Left lung (tissue), 10 donors: Measurements from ENCODE around the gene HMGCS1. TPM values are rescaled to one million over a fixed set of nuclear protein-coding genes. Genes with fewer than 3 reads are reported as not detected.
"Not testable (repeated sequence)": the region's sequence is repeated elsewhere in the genome, so short reads cannot be mapped to it uniquely, and the experiment has no call there.

ENCODE experiments used
- ATAC-seq: fragments of 200-7000 bp; cut with Tn5 transposase; one replicate; pipeline ENCODE4 v1.9.1; 2020; ENCODE audit warnings: moderate library complexity
- DNase-seq, 4 donors: peaks; one replicate each; pipeline ENCODE4 v3.0.0-alpha.2; 2013 to 2020
- H3K27ac ChIP-seq, 2 donors: fragments of 200-600 bp; sonication (generic) in 1 of 2; one replicate each; pipeline versions ENCODE4 v1.5.0 to v1.8.0; 2020 to 2021
- H3K27me3 ChIP-seq, 2 donors: fragments of 200-600 bp; sonication (generic) in 1 of 2; one replicate each; pipeline versions ENCODE4 v1.5.0 to v1.8.0; 2020 to 2021
- H3K36me3 ChIP-seq, 2 donors: fragments of 200-600 bp; sonication (generic) in 1 of 2; one replicate each; pipeline versions ENCODE4 v1.5.0 to v1.8.0; 2020 to 2021
- H3K4me1 ChIP-seq, 2 donors: fragments of 200-600 bp; one replicate each; pipeline ENCODE4 v1.8.0; 2021
- H3K4me3 ChIP-seq, 2 donors: fragments of 200-600 bp; sonication (generic) in 1 of 2; one replicate each; pipeline versions ENCODE4 v1.5.0 to v1.8.0; 2020 to 2021; ENCODE audit warnings: mild to moderate bottlenecking in 1 of 2
- H3K9me3 ChIP-seq, 2 donors: fragments of 200-600 bp; sonication (generic) in 1 of 2; one replicate each; pipeline versions ENCODE4 v1.5.0 to v1.8.0; 2020 to 2021
- CTCF ChIP-seq, 2 donors: fragments of 200-600 bp; sonication (generic) in 1 of 2; IDR thresholded peaks; one replicate each; pipeline versions ENCODE4 v1.5.0 to v1.8.0; 2021; ENCODE audit warnings: antibody characterized with exemption in 2 of 2
- intact Hi-C, 2 donors: fragments of 100-400 bp; cut with DNase I; formaldehyde crosslinking; loops; one replicate each; pipeline versions ENCODE4 v1.11.2 to v1.14.2; 2022
- polyA plus RNA-seq, 6 donors: library from polyadenylated mRNA; unstranded; fragments of 120-200 nt; gene quantifications; one replicate each; pipeline ENCODE4 v1.2.1, GENCODE V29; 2013; ENCODE audit not compliant: insufficient read length in 6 of 6
- total RNA-seq, 2 donors: library from RNA; stranded (reverse); fragmentation: NEBNext Ultra II Directional; extraction: Animal tissue kit (Norgen Biotek cat#: 25700); gene quantifications; one replicate each; pipeline ENCODE4 v1.2.1, GENCODE V29; 2021
- donor health status: DM: no; HTN: yes; CAD: no.
- donor health status: DM: no; HTN: no; CAD: no.

The HMGCS1 gene
- total and polyA plus RNA-seq, 8 donors: 49.2 to 279 (median 59.5) TPM

GRCh38 chr5:43309637-43310036, 3.6 kb downstream of the HMGCS1 start:
- intact Hi-C loops: no loop called here
- Histone ChIP-seq H3K4me3 (peak overlapping the region in 1 of 2 donors; percentile 90), H3K9me3 (no peaks in the 10 kb centered on the region), H3K4me1 (peaks cover 3 to 40% of the 10 kb centered on the region in 2 donors), H3K36me3 (peaks cover 0 to 6% of the 10 kb centered on the region in 2 donors), H3K27me3 (no peaks in the 10 kb centered on the region), H3K27ac (no peak overlapping the region)
- no peak for TF ChIP-seq CTCF (IDR thresholded peaks at IDR 0.05)
- no peak for ATAC-seq
- peak in 1 of 4 donors; percentile 18 for DNase-seq

- intact Hi-C loops: no loop called here
- Histone ChIP-seq H3K4me3 (peak overlapping the region in 1 of 2 donors; percentile 90), H3K27me3 (no peaks in the 10 kb centered on the region), H3K36me3 (peaks cover 0 to 6% of the 10 kb centered on the region in 2 donors), H3K9me3 (no peaks in the 10 kb centered on the region), H3K27ac (no peak overlapping the region), H3K4me1 (peaks cover 3 to 38% of the 10 kb centered on the region in 2 donors)
- DNase-seq (no peak), ATAC-seq (no peak)
- TF ChIP-seq CTCF (IDR thresholded peaks at IDR 0.05): no peak
Measured at GRCh38 chr5:43309122-43309521, 4.1 kb downstream of the HMGCS1 start.

GRCh38 chr5:43306954-43307353, 6.3 kb downstream of the HMGCS1 start:
- ATAC-seq, DNase-seq, H3K9me3 ChIP-seq, H3K4me3 ChIP-seq, H3K27me3 ChIP-seq, intact Hi-C loops, H3K27ac ChIP-seq: not testable (repeated sequence)
- Histone ChIP-seq H3K4me1 (peaks cover 4 to 32% of the 10 kb centered on the region in 2 donors), H3K36me3 (peaks cover 0 to 22% of the 10 kb centered on the region in 2 donors)

GRCh38 chr5:43305948-43306565, 7.2 kb downstream of the HMGCS1 start:
- H3K27ac ChIP-seq: peak overlapping the region in 1 of 2 donors; percentile 35
- intact Hi-C loops: no loop called here
- peak; percentile 68 for ATAC-seq

GRCh38 chr5:43304525-43304924, 8.7 kb downstream of the HMGCS1 start:
- no peak for ATAC-seq
- intact Hi-C loops: no loop called here
- Histone ChIP-seq H3K9me3 (no peaks in the 10 kb centered on the region), H3K4me1 (peaks cover 4 to 34% of the 10 kb centered on the region in 2 donors), H3K27ac (no peak overlapping the region), H3K4me3 (no peak overlapping the region), H3K27me3 (no peaks in the 10 kb centered on the region), H3K36me3 (peaks cover 0 to 32% of the 10 kb centered on the region in 2 donors)
- no peak for DNase-seq
- TF ChIP-seq CTCF (IDR thresholded peaks at IDR 0.05): no peak

More at GRCh38 chr5:43305948-43306565, 7.2 kb downstream of the HMGCS1 start:
- no peaks in the 10 kb centered on the region for H3K9me3 ChIP-seq
- H3K4me3 ChIP-seq: no peak overlapping the region
- peaks cover 0 to 22% of the 10 kb centered on the region in 2 donors for H3K36me3 ChIP-seq
- TF ChIP-seq CTCF (IDR thresholded peaks at IDR 0.05): peak; percentile 51 to 56
- H3K27me3 ChIP-seq: no peaks in the 10 kb centered on the region
- peaks cover 4 to 39% of the 10 kb centered on the region in 2 donors for H3K4me1 ChIP-seq
- peak in 2 of 4 donors; percentile 45 to 71 for DNase-seq
